ENCODE measurements around the gene ADAM12.

The ADAM12 gene

GRCh38 chr10:126309228-126309883 is 78.9 kb downstream of the ADAM12 start:
- DNase-seq = no peak

DNA sequence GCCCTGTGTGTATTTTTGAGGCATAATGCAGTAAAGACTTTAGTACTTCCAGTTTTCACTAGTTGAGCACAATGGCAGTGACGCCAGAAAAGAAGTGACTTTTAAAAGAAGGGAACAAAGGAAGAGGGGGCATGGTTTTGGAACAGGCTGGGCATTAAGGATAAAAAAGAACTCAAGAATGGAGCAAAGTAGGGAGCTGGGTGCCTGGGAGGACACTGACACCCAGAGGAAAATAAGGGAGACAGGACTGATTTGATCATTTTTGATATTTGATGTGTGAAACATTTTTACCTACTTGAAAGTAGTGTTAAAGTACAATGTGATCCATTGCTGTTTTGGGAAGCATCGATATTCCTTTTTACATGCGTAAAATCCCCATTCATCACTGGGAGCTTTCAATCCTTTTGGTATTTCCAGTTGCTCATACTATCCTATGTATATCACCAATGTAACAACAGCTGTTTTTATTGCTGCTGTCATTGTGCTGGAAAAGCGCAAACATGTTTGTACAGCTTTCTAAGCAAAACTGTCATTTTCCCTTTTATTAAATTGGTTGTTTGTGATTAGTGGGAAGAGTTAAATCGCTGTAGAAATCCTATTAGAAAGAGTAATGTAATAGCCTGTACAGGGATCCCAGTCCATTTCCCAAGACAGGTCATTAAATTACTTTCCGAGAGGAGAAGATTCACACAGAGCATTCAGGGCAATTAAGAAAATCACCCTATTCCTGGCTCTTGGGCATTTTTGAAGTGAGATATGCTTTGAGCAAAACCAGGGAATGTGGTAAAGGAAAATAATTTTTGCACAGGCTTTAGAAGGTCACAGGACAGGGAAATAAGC is 85.2 kb downstream of the ADAM12 start:
- DNase-seq = peak; percentile 2

GRCh38 chr10:126302476-126302756 is 85.9 kb downstream of the ADAM12 start:
- DNase-seq = no peak

DNA sequence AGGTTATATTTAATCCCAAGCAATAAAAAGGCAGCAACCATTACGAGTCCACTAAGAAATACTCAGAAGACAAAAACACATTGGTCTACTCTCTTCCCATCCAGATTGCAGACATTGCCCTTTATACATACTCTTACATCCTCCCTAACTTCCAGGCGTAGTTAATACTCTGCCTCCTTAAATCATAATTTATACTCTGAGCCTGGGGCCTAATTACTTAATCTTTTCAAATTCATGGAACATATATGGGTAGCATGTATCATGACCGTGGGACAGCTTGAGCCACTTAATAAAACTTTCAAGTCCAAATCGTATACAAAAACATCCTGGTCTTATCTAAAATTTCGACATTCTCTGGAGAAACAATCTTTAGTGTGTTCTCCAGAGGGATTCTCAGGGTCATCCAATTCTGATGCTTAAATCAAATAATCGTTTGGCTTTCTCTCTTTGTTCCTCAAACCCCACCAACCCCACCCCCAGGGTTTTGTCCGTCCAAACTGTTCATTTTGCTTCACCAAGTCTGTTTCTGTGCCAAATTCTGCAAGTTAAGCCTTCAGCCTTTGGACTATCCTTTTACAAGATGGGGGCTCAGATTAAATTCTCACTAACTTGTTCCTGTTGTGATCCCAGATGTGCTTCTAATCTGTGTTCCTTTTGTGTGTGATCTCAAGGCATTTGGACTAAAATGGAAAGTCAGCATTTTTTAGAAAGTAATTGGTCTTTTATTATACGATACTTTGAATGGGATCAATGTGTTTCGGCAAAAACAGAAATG is 86.4 kb downstream of the ADAM12 start:
- no peak for DNase-seq

- no peak for DNase-seq
These were observed 93.8 kb downstream of the ADAM12 start for GRCh38 chr10:126294451-126294850.

GRCh38 chr10:126290232-126290631 is 98.0 kb downstream of the ADAM12 start:
- no peak for DNase-seq

- no peak for DNase-seq
These were observed 99.5 kb downstream of the ADAM12 start for GRCh38 chr10:126288547-126289493.

DNA sequence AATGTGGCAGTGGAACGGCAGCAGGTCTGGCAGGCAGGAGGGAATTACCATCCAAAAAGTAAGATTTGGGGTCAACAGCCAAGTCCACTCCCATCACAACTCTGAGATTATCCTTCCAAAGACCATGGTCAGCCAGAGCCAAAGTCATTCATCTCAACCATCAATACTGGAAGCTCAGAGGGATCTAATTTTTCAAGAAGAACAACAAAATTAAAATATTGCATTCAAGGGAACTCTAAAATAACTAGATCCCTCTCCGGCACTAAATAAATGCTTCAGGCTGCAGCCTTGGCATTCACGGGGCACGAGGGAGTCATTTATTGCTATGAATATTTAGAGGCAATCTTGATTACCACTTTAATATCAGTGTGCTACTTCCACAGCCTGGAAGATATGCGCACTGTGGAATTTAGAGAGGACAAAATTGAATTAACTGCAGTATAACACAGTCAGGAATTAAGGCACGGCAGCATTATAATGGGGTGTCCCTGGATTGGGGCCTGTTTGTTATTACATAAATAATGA is 102.0 kb downstream of the ADAM12 start:
- DNase-seq = no peak

DNA sequence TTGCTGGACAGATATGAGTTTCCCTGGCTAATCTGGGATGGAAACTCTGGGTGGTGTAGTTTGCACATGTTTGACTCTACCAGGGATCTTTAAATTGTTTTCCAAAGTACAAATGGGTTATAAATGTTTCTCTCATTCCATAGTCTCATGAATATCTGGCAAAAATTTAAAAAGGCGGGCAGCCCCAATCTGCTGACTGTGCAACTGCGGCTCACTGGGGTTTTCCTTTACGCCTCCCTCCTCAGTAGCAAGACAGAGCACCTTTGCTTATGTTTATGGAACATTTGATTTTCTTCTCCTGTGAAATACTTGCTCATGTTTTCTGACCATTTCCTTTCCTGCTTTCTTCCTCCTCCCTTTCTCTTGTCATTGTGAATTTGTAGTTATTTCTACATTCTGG is 105.0 kb downstream of the ADAM12 start:
- no peak for DNase-seq

DNA sequence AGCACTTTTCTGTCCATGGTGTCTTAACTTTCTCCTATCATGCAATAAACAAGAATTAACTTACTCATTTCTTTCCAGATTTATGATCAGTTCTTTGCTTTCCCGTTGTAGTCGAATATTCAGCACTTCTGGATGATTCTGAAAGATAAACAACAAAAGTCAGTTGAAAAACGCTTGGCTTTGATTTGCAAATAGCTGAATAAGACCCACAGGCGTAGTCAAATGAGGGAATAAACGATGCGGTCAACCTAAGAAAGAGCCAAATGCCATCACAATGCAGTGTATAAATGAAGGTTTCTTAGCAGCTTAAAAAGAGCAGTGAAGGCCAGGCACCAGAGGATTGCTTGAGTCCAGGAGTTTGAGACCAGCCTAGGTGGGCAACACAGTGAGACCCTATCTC is 109.4 kb downstream of the ADAM12 start:
- DNase-seq = no peak

- DNase-seq = no peak
These were observed 111.1 kb downstream of the ADAM12 start for GRCh38 chr10:126277181-126277580.

DNA sequence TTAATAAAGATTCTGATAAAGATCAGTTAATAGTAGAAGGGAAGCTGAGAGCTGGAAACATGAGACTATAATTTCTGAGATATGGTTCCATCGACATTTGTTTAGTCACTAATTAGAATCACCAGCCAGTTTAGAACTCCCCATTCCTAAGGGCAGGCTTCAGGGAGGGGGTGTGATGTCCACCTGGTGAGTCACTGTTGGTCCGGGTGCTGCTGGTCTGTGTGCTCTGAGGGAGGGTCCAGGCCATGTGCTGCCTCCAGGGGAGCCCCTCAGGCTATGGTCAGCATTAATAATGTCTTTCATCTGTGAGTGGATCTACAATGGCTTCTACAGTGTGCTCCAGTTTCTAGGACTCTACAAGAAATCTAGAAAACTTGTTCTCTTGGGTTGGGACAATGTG is 115.8 kb downstream of the ADAM12 start:
- no peak for DNase-seq

- DNase-seq = no peak
These were observed 118.2 kb downstream of the ADAM12 start for GRCh38 chr10:126270111-126270510.

DNA sequence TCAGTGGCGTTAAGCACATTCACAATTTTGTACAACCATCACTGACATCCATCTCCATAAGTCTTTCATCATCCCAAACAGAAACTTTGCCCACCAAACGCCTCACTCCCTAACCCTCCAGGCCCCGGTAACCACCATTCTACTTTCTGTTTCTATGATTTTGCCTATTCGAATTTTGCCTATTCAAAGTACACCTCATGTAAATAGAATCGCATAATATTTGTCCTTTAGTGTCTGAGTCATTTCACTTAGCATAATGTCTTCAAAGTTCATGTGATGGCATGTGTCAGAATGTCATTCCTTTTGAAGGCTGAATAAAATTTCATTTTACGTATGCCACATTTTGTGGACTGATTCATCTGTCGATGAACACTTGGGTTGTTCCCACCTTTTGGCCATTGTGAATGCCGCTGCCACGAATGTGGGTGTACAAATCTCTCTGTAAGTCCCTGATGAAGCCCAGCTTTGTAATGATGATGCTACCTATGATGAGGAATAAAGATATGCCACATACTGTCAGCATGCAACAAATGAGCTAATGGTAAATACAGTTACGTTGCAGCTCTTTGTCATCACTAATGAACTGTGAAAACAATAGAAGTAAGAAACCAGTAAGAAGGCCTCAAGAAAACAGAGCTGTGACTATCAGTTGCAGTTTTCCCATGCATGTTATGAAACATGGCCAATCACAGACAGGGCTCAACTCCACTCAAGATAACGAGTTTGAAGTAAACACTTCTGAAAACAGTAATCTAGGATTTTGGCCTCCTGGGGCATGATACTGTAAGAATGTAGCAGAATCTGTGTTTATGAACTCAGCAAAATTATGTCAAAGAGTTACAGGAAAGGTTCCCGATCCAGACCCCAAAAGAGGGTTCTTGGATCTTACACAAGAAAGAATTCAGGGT is 120.0 kb downstream of the ADAM12 start:
- no peak for DNase-seq

DNA sequence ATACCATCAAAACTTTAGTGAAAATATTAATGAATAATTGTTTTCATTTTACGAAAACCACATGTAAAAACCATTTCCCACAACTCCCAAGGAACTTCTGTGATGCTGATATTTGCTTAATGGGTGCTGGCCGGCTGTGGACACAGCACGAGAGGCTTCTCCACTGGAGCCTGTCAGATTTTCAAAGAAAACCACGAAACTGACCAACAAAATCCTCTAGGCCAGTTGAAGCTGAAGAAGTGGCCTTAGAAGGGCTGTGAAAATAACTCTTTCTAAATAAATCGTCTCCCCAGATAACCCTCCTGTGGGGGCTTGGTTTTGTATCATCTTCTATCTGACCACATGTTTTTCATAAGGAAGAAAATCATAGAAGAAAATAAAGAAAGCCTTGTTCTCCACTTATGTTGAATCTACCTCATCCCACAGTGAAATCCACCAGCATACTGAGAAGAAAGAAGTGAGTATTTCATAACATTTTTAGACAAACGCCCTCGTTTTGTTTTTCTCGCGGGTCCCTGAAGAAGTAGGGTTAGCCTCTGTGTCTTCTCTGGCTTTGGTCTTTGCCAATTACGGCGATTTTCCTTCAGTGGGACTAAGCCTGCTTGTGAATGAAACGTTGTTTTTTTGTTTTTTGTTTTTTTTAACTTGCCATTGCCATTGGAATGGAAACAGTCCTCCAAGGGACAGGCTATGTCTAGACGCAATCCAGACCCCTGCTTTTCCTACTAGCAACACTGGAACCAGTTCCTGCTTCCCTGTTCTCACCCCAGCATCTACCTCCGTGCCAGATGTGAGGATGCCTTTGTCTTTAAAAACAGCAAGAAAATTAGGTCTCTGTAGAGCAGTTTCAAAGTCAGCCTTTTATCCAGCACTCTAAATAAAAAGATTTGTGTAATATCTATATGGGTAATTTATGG is 123.9 kb downstream of the ADAM12 start:
- DNase-seq = no peak

DNA sequence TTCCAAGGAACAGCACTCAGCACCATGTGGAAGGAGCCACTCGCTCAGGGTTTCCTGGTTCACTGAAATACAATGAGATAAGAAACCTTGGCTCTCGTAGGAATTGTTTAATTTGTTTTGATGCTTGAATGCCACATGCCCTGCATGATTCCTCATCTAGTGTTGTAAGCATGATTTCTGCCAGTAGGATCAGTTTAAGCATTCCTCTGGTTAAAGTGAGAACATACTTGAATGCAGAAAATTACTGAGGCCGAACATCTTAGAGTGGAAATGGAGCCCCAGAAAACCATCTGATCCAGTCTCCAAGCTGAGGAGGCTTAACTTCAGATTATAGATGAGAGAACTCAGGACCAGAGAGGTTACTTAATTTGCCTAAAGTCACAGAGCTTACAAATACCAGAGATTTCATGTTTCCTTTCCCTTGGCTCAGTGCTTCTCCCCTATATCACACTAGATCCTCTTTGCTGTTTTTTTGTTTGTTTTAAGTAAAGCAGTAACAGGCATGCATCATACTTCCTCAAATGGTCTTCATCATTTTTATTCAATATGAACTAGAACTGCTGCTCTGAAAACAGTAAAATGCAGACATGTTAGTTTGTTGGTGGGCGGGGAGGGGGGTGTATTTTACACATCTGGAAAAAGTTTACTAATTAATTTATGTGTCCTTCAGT is 125.1 kb downstream of the ADAM12 start:
- DNase-seq = no peak

DNA sequence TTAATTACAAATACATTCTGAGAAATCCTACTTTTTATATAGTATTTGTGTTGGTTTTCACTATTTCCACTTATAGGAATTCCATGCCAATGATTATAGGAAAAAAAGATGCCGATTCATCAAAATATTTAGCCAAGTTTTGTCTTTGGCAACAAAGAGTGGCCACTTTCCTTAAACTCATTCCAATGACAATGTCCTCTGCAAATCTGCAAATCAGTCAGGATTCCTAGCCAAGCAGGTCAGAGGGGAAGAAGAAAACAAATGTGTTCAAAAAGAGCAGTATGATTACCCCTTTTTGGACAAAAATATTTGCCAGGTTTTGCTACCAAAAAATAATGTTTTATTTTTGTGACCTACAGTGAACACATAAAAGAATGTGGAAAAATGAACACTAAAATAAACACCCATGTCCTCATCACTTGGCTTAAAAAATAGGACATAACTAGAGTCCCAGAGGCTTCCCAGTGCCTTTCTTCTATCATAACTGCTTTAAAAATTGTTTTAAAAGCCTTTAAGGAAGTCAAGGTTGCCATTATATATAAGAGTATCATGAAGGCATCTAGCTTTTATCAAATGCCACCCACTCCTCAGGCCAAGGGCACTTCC is 125.9 kb downstream of the ADAM12 start:
- no peak for DNase-seq

DNA sequence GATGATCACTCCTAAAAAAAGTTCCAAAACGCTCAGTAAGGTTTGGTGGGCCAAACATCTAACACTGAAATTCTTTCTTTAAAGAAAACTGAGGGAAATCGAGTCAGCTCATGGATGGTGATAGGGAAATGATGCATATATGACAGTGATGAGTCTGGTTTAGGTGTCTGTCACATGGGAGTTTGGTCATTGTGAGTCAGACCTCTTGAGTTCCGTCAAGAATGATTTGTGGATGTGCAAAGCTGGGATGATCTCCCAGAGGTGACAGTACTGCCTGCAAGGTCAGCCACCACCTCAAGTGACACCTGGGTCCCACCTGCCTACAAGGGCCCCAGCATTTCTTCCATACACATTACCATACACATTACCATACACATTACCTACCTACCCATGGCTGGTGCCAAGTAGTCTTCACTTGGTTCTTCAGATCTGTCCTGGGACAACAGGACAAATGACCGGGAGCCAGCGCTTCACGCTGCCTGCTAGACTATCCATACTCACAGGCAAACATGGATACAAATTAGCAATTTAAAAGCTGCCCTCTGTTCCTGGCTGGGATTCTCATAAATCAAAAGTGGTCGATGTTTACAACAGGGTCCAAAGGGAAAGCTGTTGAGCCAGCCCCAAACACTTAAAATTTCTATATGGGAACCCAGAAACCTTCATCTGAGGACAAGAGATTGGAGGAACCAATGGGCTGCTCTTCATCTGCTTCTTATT is 128.4 kb downstream of the ADAM12 start:
- no peak for DNase-seq

GRCh38 chr10:126256864-126257263 is 131.4 kb downstream of the ADAM12 start:
- no peak for DNase-seq
